HCT116 (cell line): ENCODE data around the gene GSTO1. TPM values are rescaled to one million over a fixed set of nuclear protein-coding genes. Genes with fewer than 3 reads are reported as not detected.

ENCODE experiments used
- ATAC-seq: fragments of 200-7000 bp; cut with Tn5 transposase; 2 replicates; pipeline ENCODE4 v1.9.1; 2020; ENCODE audit warnings: mild to moderate bottlenecking, moderate library complexity
- BruUV-seq: library from RNA; stranded (reverse); fragments of 400-500 nt; replicated peaks from 2 replicates; lab custom pipeline; 2021; lab: Mats Ljungman, UMichigan
- CTCF ChIA-PET: fragments of 300-600 bp; sonication (Branson Sonifier 250); formaldehyde crosslinking; loops from one replicate; lab custom pipeline; 2021; ENCODE audit warnings: antibody characterized with exemption; lab: Charles Lee
- POLR2A ChIA-PET: fragments of 300-600, 350-600 bp; sonication (Branson Sonifier 250); formaldehyde crosslinking; loops from one replicate; lab custom pipeline; 2021; ENCODE audit warnings: antibody characterized with exemption; lab: Charles Lee
- RAD21 ChIA-PET, 2 experiments: fragments of 300-600 bp; sonication (Branson Sonifier 250); formaldehyde crosslinking; loops; one replicate each; lab custom pipeline; 2023; ENCODE audit warnings: low total read pairs in 2 of 2; ENCODE audit not compliant: uncharacterized antibody in 2 of 2, unreplicated experiment in 2 of 2, low non-redundant PET in 1 of 2; lab: Charles Lee
- DNase-seq: peaks from one replicate; pipeline ENCODE4 v3.0.0-alpha.2; 2010; ENCODE audit warnings: low read depth, low spot score
- H2AFZ ChIP-seq: fragments of 200-600 bp; shearing (Covaris generic), sonication (generic); 2 replicates; pipeline ENCODE4 v1.6.1; 2017; ENCODE audit warnings: low read depth, mixed run types, mixed read lengths, antibody characterized with exemption, low read length; ENCODE audit not compliant: poor library complexity, severe bottlenecking
- H3K27ac ChIP-seq: 2 replicates; pipeline ENCODE4 v1.5.1; 2012; ENCODE audit warnings: low read depth, low read length
- H3K27me3 ChIP-seq: fragments of 200-600 bp; sonication (generic); 2 replicates; pipeline ENCODE4 v1.6.1; 2016; ENCODE audit warnings: mixed run types, low read length, mixed read lengths; ENCODE audit not compliant: insufficient read depth
- H3K36me3 ChIP-seq, 2 experiments: fragments of 200-500 bp in 1 of 2; fragments of 200-600 bp in 1 of 2; sonication (Bioruptor generic) in 1 of 2; sonication (generic) in 1 of 2; 2 replicates each; pipeline versions ENCODE4 v1.5.1 to v1.6.1; 2014 to 2016; ENCODE audit warnings: low read length in 2 of 2, inconsistent platforms in 1 of 2, mixed read lengths in 1 of 2, mixed run types in 1 of 2; ENCODE audit not compliant: insufficient read depth in 2 of 2, control insufficient read depth in 1 of 2
- H3K4me1 ChIP-seq, 2 experiments: fragments of 200-600 bp in 1 of 2; sonication (generic) in 1 of 2; 2 replicates each; pipeline versions ENCODE4 v1.5.1 to v1.6.1; 2012 to 2017; ENCODE audit warnings: low read length in 2 of 2, inconsistent platforms in 1 of 2, mild to moderate bottlenecking in 1 of 2, mixed read lengths in 1 of 2, mixed run types in 1 of 2, moderate library complexity in 1 of 2; ENCODE audit not compliant: insufficient read depth in 2 of 2, control insufficient read depth in 1 of 2
- H3K4me2 ChIP-seq: fragments of 200-600 bp; sonication (generic); 2 replicates; pipeline ENCODE4 v1.6.1; 2017; ENCODE audit warnings: mixed run types, low read length, mixed read lengths
- H3K4me3 ChIP-seq, 2 experiments: fragments of 200-600 bp in 1 of 2; sonication (generic) in 1 of 2; replicated peaks in 1 of 2; 2 replicates each; pipeline ENCODE4 v1.5.1; 2011 to 2016; ENCODE audit warnings: low read length in 2 of 2, control low read depth in 1 of 2, low read depth in 1 of 2, mild to moderate bottlenecking in 1 of 2, mixed read lengths in 1 of 2, mixed run types in 1 of 2
- H3K79me2 ChIP-seq: fragments of 200-600 bp; sonication (generic); 2 replicates; pipeline ENCODE4 v1.6.1; 2017; ENCODE audit warnings: mild to moderate bottlenecking, mixed run types, low read length, moderate library complexity, mixed read lengths; ENCODE audit not compliant: insufficient read depth
- H3K9ac ChIP-seq: fragments of 200-600 bp; sonication (generic); 2 replicates; pipeline ENCODE4 v1.6.1; 2016; ENCODE audit warnings: low read length, mixed read lengths
- H3K9me2 ChIP-seq: fragments of 200-600 bp; sonication (generic), shearing (Covaris generic); 2 replicates; pipeline ENCODE4 v1.6.1; 2017; ENCODE audit warnings: mixed run types, mild to moderate bottlenecking, moderate library complexity; ENCODE audit not compliant: insufficient read depth
- H3K9me3 ChIP-seq, 2 experiments: fragments of 200-500 bp in 1 of 2; fragments of 200-600 bp in 1 of 2; sonication (Bioruptor generic) in 1 of 2; sonication (generic) in 1 of 2; 2 replicates each; pipeline ENCODE4 v1.6.1; 2014 to 2017; ENCODE audit warnings: low read length in 2 of 2, mixed read lengths in 2 of 2, inconsistent platforms in 1 of 2, low read depth in 1 of 2, mild to moderate bottlenecking in 1 of 2, mixed run types in 1 of 2, moderate library complexity in 1 of 2; ENCODE audit not compliant: control insufficient read depth in 1 of 2, insufficient read depth in 1 of 2
- H4K20me1 ChIP-seq: fragments of 200-600 bp; sonication (generic), shearing (Covaris generic); 2 replicates; pipeline ENCODE4 v1.6.1; 2017; ENCODE audit warnings: mixed run types, mild to moderate bottlenecking, moderate library complexity; ENCODE audit not compliant: insufficient read depth
- CBX3 ChIP-seq: IDR thresholded peaks from 2 replicates; pipeline ENCODE4 v1.6.1; 2012; ENCODE audit warnings: low read depth
- CEBPB ChIP-seq: IDR thresholded peaks from 2 replicates; pipeline ENCODE4 v1.6.1; 2012; ENCODE audit warnings: low read depth
- CTCF ChIP-seq, 3 experiments: fragments of 200-600 bp in 1 of 3; sonication (generic) in 1 of 3; IDR thresholded peaks in 2 of 3; conservative IDR thresholded peaks in 1 of 3; 2 replicates each; pipeline ENCODE4 v1.5.1; 2012 to 2017; ENCODE audit warnings: low read depth in 2 of 3, low read length in 2 of 3, antibody characterized with exemption in 1 of 3, borderline replicate concordance in 1 of 3, control low read depth in 1 of 3, mild to moderate bottlenecking in 1 of 3, mixed read lengths in 1 of 3, mixed run types in 1 of 3, moderate library complexity in 1 of 3; ENCODE audit not compliant: insufficient read depth in 1 of 3
- EGR1 ChIP-seq: IDR thresholded peaks from 2 replicates; pipeline ENCODE4 v1.6.1; 2012; ENCODE audit warnings: low read depth
- EZH2 ChIP-seq: fragments of 200-600 bp; sonication (generic); IDR thresholded peaks from 2 replicates; pipeline ENCODE4 v1.6.1; 2017; ENCODE audit warnings: antibody characterized with exemption, mixed run types
- EZH2phosphoT487 ChIP-seq: fragments of 200-600 bp; IDR thresholded peaks from 2 replicates; pipeline ENCODE4 v1.6.1; 2018; ENCODE audit warnings: antibody characterized with exemption, borderline replicate concordance
- FOSL1 ChIP-seq: IDR thresholded peaks from 2 replicates; pipeline ENCODE4 v1.6.1; 2012; ENCODE audit warnings: low read depth
- JUND ChIP-seq: IDR thresholded peaks from 2 replicates; pipeline ENCODE4 v1.6.1; 2012
- MAX ChIP-seq: IDR thresholded peaks from 2 replicates; pipeline ENCODE4 v1.6.1; 2012
- POLR2A ChIP-seq: IDR thresholded peaks from 2 replicates; pipeline ENCODE4 v1.7.0; 2011; ENCODE audit warnings: borderline replicate concordance; ENCODE audit not compliant: insufficient read depth, insufficient read length; ENCODE audit errors: extremely low read depth
- POLR2AphosphoS5 ChIP-seq: IDR thresholded peaks from 2 replicates; pipeline ENCODE4 v1.6.1; 2011; ENCODE audit warnings: mild to moderate bottlenecking, low read depth, low read length, moderate library complexity
- RAD21 ChIP-seq: IDR thresholded peaks from 2 replicates; pipeline ENCODE4 v1.6.1; 2012; ENCODE audit warnings: low read depth, mild to moderate bottlenecking
- REST ChIP-seq: IDR thresholded peaks from 2 replicates; pipeline ENCODE4 v1.6.1; 2012; ENCODE audit warnings: low read depth
- SIN3A ChIP-seq: IDR thresholded peaks from 2 replicates; pipeline ENCODE4 v1.6.1; 2012; ENCODE audit warnings: low read depth
- TCF7L2 ChIP-seq: IDR thresholded peaks from 2 replicates; pipeline ENCODE4 v1.7.0; 2011; ENCODE audit warnings: borderline replicate concordance, inconsistent platforms; ENCODE audit not compliant: insufficient read depth, insufficient read length; ENCODE audit errors: extremely low read depth
- ZBTB33 ChIP-seq: IDR thresholded peaks from 2 replicates; pipeline ENCODE4 v1.6.1; 2011; ENCODE audit warnings: mild to moderate bottlenecking, low read length, moderate library complexity; ENCODE audit not compliant: insufficient replicate concordance; ENCODE audit errors: extremely low read depth
- ZFX ChIP-seq: fragments of 450-650 bp; IDR thresholded peaks from 2 replicates; pipeline ENCODE4 v1.6.1; 2017
- ZNF274 ChIP-seq: fragments of 200-500 bp; sonication (Bioruptor generic); IDR thresholded peaks from 2 replicates; pipeline ENCODE4 v1.6.1; 2014; ENCODE audit warnings: mild to moderate bottlenecking, low read depth, low read length, inconsistent platforms
- intact Hi-C: fragments of 100-400 bp; cut with micrococcal nuclease; formaldehyde crosslinking; loops from 2 replicates; pipeline ENCODE4 v1.10.0; 2022
- total RNA-seq: library from RNA; stranded (reverse); gene quantifications from one replicate; pipeline ENCODE4 v1.2.1, GENCODE V29; 2021; ENCODE audit not compliant: unreplicated experiment

The GSTO1 gene
- total RNA-seq, 1 experiment from 2014 or later = 179 TPM

GRCh38 chr10:104293781-104294321 lies 39.2 kb downstream of the GSTO1 start:
- POLR2A ChIA-PET = no interaction called here
- Histone ChIP-seq H3K9me2 (no peaks in the 10 kb centered on the region), H3K27ac (no peak overlapping the region), H3K4me2 (no peak overlapping the region), H3K9me3 (no peaks in the 10 kb centered on the region), H3K27me3 (no peaks in the 10 kb centered on the region), H3K9ac (no peak overlapping the region), H3K36me3 (peaks cover 13 to 16% of the 10 kb centered on the region in 2 experiments; a peak in 3 of 4 replicates), H3K4me1 (peaks cover 3 to 5% of the 10 kb centered on the region in 2 experiments; a peak in 3 of 4 replicates), H4K20me1 (peaks cover 7% of the 10 kb centered on the region; the same call in 1 of the 2 replicates), H3K4me3 (no peak overlapping the region), H3K79me2 (peaks cover 33% of the 10 kb centered on the region)
- BruUV-seq = no TSS peak
- ATAC-seq (no peak), DNase-seq (no peak)
- CTCF ChIA-PET = interaction anchor here (1.0 to 9.9 kb wide), 6 partner anchors 9 to 77 kb away, joined by 3 to 96 read pairs (median 6); partner anchors contain the start of gene CFAP58
- RAD21 ChIA-PET = no interaction called here
- intact Hi-C loops = loop anchor here (5.0 kb wide), 1 partner anchor 328 kb away; no protein-coding TSS in a partner anchor
- TF ChIP-seq REST (no peak), ZNF274 (no peak), TCF7L2 (no peak), CBX3 (no peak), ZBTB33 (no peak), CEBPB (no peak), JUND (no peak), POLR2A (no peak), EGR1 (no peak), ZFX (no peak), SIN3A (no peak), POLR2AphosphoS5 (no peak), MAX (no peak), EZH2phosphoT487 (no peak), EZH2 (no peak), CTCF (IDR thresholded peaks at IDR 0.05 in 2 of 3, conservative IDR thresholded peaks at IDR 0.05 in 1 of 3; ENCODE audit: borderline replicate concordance in 1 of 3, insufficient read depth in 1 of 3, low read depth in 2 of 3, low read length in 2 of 3) (no peak), RAD21 (no peak), FOSL1 (no peak)
- TF ChIP-seq, all 23 proteins: peak for 0
- H2AFZ ChIP-seq = no peak overlapping the region
